ENCODE data around the gene CCDC27. TPM values are rescaled to one million over a fixed set of nuclear protein-coding genes. Genes with fewer than 3 reads are reported as not detected.

The CCDC27 gene
- total RNA-seq, 1 experiment from 2014 or later: not detected

DNA sequence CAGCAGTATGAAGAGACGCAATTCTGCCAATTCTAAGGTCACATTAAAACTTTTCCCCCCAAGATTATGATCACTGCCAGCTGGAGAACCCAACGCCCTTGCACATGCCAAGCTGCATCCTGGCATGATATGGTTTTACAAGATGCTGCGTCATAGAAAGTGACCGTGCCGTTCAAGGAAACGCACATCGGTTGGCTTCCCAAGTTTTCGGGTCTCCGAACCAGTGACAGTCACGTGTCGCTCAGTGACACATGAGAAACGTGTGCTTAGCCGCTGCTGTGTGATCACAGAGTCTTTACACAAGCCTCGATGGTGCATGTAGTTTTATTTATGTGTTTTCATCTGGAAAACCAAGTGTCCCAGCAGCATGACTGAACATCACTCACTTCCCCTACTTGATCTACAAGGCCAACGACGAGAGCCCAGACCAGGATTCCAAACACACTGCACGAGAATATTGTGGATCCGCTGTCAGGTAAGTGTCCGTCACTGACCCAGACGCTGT, 27.7 kb downstream of the CCDC27 start (continued):
- TF ChIP-seq SIN3A (IDR thresholded peaks at IDR 0.05; ENCODE audit: low read depth) (no peak), POLR2A (IDR thresholded peaks at IDR 0.05; ENCODE audit: borderline replicate concordance, extremely low read depth, insufficient read depth, insufficient read length) (no peak), YY1 (IDR thresholded peaks at IDR 0.05; ENCODE audit: extremely low read depth, insufficient replicate concordance, low read depth, low read length) (no peak), SP1 (IDR thresholded peaks at IDR 0.05; ENCODE audit: low read depth) (no peak), ELF1 (IDR thresholded peaks at IDR 0.05; ENCODE audit: borderline replicate concordance, low read depth) (no peak), TCF7L2 (IDR thresholded peaks at IDR 0.05; ENCODE audit: borderline replicate concordance, extremely low read depth, insufficient read depth, insufficient read length) (no peak), SRF (IDR thresholded peaks at IDR 0.05; ENCODE audit: low read depth) (no peak)
- TF ChIP-seq, protein P1, sequence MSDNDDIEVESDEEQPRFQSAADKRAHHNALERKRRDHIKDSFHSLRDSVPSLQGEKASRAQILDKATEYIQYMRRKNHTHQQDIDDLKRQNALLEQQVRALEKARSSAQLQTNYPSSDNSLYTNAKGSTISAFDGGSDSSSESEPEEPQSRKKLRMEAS (IDR thresholded peaks at IDR 0.05): no peak
- TF ChIP-seq, protein P2, sequence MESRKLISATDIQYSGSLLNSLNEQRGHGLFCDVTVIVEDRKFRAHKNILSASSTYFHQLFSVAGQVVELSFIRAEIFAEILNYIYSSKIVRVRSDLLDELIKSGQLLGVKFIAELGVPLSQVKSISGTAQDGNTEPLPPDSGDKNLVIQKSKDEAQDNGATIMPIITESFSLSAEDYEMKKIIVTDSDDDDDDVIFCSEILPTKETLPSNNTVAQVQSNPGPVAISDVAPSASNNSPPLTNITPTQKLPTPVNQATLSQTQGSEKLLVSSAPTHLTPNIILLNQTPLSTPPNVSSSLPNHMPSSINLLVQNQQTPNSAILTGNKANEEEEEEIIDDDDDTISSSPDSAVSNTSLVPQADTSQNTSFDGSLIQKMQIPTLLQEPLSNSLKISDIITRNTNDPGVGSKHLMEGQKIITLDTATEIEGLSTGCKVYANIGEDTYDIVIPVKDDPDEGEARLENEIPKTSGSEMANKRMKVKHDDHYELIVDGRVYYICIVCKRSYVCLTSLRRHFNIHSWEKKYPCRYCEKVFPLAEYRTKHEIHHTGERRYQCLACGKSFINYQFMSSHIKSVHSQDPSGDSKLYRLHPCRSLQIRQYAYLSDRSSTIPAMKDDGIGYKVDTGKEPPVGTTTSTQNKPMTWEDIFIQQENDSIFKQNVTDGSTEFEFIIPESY (IDR thresholded peaks at IDR 0.05; ENCODE audit: extremely low read depth, insufficient replicate concordance, low read length): no peak

DNA sequence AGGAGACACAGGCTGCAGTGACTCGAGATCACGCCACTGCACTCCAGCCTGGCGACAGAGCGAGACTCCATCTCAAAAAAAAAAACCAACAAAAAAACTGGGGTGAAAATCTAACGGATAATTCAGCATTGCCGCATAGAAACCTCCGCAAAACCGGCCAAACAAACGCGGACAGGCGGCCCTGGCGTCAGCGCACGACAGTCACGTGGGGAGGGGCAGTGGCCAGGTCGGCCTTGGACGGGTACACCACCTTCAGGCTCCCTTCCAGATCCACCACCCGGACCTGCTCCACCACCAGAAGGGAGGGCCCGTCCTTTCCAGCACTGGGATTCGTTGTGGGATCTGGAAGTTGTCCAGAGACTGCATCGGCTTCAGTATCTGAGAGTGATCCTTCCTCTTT, 28.7 kb downstream of the CCDC27 start:
- H3K9me2 ChIP-seq (ENCODE audit: insufficient read depth): no peaks in the 10 kb centered on the region
- no peak for TF ChIP-seq POLR2AphosphoS5 (IDR thresholded peaks at IDR 0.05; ENCODE audit: low read depth, low read length)
- TF ChIP-seq, protein P3, sequence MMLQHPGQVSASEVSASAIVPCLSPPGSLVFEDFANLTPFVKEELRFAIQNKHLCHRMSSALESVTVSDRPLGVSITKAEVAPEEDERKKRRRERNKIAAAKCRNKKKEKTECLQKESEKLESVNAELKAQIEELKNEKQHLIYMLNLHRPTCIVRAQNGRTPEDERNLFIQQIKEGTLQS (IDR thresholded peaks at IDR 0.05): no peak
- no peak for TF ChIP-seq ZNF274 (IDR thresholded peaks at IDR 0.05; ENCODE audit: low read depth, low read length)
- TF ChIP-seq RAD21 (IDR thresholded peaks at IDR 0.05; ENCODE audit: low read depth): no peak
- no peak for TF ChIP-seq JUND (IDR thresholded peaks at IDR 0.05)
- TF ChIP-seq, protein P2 (IDR thresholded peaks at IDR 0.05; ENCODE audit: extremely low read depth, insufficient replicate concordance, low read length): no peak
- TF ChIP-seq TCF7L2 (IDR thresholded peaks at IDR 0.05; ENCODE audit: borderline replicate concordance, extremely low read depth, insufficient read depth, insufficient read length): no peak
- TF ChIP-seq POLR2A (IDR thresholded peaks at IDR 0.05; ENCODE audit: borderline replicate concordance, extremely low read depth, insufficient read depth, insufficient read length): no peak
- H3K9ac ChIP-seq (ENCODE audit: low read length): no peak overlapping the region
- no peaks in the 10 kb centered on the region for H3K9me3 ChIP-seq (ENCODE audit: control insufficient read depth in 1 of 2, insufficient read depth in 1 of 2, low read depth in 1 of 2, low read length in 2 of 2)
- DNase-seq (ENCODE audit: low read depth, low spot score): no peak
- ATAC-seq: no peak
- ChIA-PET RAD21 (ENCODE audit: low non-redundant PET in 1 of 2, low total read pairs in 2 of 2, uncharacterized antibody in 2 of 2, unreplicated experiment in 2 of 2) (no interaction called here), CTCF (no interaction called here), POLR2A (no interaction called here)
- no TSS peak for BruUV-seq (replicated peaks)
- peaks cover 6 to 10% of the 10 kb centered on the region in 2 experiments; a peak in 3 of 4 replicates for H3K4me1 ChIP-seq (ENCODE audit: control insufficient read depth in 1 of 2, insufficient read depth in 2 of 2, low read length in 2 of 2)
- H3K4me2 ChIP-seq (ENCODE audit: low read length): no peak overlapping the region
- H3K4me3 ChIP-seq (replicated peaks in 1 of 2; ENCODE audit: low read depth in 1 of 2, low read length in 2 of 2): no peak overlapping the region
- H3K36me3 ChIP-seq (ENCODE audit: control insufficient read depth in 1 of 2, insufficient read depth in 2 of 2, low read length in 2 of 2): peaks cover 20 to 34% of the 10 kb centered on the region in 2 experiments; a peak in 3 of 4 replicates
- H4K20me1 ChIP-seq (ENCODE audit: insufficient read depth): no peaks in the 10 kb centered on the region
- no peaks in the 10 kb centered on the region for H3K27me3 ChIP-seq (ENCODE audit: insufficient read depth, low read length)
- H3K79me2 ChIP-seq (ENCODE audit: insufficient read depth, low read length): no peaks in the 10 kb centered on the region
- H2AFZ ChIP-seq (ENCODE audit: low read depth, low read length, poor library complexity, severe bottlenecking): no peak overlapping the region
- intact Hi-C loops (cut with micrococcal nuclease): no loop called here
- no peak overlapping the region for H3K27ac ChIP-seq (ENCODE audit: low read depth, low read length)

Measured in HCT116 (cell line).